Skeletal muscle cell (primary cell): ENCODE data around the gene ZBTB40.

Experiments
- DNase-seq: peaks from one replicate; pipeline ENCODE4 v3.0.0-alpha.2; 2010; ENCODE audit warnings: low read depth
- H3K4me3 ChIP-seq: 2 replicates; pipeline ENCODE4 v1.5.1; 2011; ENCODE audit warnings: low read depth, mild to moderate bottlenecking, control low read depth, low read length, moderate library complexity

The ZBTB40 gene

DNA sequence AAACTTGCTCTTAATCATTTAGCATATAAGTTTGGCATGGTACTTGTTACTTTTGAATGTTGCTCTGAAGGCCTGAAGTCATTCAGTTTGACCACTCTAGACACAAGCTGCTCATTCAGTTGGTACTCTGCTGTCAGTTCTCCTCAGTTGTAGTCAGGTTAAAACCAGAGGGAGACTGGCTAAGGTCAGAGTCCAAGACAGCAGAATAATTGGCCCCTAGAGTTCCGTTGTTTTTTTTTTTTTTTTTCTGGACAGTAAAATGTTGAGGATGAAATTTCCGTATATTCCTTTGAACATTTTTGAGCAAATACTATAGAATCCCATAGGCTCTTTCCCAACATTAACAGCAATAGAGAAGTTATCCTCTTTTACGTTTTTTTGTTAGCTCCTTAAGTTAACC lies 9.4 kb downstream of the ZBTB40 start:
- DNase-seq, result no peak

DNA sequence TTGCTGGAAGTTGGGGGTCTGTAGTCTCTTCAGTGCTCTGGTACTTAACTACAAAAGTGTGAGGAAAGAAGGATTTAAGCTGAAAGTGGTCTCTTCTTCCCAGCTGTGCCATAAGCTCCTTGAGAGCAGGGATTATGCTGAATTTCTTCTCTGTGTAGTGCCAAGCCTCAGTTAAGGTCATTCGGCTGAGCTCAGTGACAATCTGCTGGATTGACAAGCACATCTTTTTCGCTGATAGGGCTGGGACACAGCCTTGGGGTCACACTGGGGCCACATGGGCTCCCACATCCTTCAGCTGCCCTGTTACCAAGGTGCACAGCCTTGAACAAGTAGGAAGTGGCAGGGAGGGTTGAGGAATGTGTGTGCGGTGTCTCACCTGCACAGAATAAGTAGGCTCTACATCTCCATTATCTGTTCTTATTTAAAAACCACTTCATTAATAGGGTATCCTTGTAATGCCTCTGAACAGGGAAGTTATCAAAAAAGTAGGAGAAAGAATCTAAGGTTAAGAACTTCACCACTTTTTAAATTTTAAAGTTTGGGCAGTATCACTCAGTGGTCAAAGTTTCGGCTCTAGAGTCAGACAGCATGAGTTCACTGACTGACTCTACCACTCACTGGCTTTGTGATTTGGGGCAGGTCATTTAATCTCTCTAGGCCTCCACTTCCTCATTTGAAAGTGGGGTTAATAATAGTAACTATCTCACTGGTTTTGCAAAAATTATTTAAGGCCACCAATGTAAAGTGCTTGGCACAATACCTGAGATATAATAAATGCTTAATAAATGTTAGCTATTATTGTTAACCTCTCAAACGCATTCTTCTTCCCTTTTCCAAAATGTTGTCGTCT lies 10.3 kb downstream of the ZBTB40 start:
- DNase-seq, result no peak
- no peak overlapping the region for H3K4me3 ChIP-seq

More for the DNA sequence above, 9.4 kb downstream of the ZBTB40 start:
- no peak overlapping the region for H3K4me3 ChIP-seq

DNA sequence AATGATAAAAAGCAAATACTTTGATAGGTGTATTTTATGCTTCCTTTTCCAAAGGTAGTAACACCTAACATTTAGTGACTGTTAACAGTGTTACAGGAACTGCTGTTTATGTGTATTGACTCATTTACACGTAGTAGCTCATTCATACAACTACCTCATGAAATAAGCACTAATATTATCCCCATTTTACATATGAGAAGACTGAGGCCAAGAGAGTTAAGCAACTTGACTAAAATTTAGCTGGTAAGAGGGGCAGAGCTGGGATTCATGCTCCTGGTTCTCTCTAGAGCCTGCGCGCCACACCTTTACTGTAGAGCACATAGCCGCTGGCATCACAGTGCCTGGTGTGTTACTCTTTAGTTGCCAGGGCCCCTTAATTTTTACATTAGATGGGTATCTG lies 11.3 kb downstream of the ZBTB40 start:
- no peak overlapping the region for H3K4me3 ChIP-seq
- no peak for DNase-seq

DNA sequence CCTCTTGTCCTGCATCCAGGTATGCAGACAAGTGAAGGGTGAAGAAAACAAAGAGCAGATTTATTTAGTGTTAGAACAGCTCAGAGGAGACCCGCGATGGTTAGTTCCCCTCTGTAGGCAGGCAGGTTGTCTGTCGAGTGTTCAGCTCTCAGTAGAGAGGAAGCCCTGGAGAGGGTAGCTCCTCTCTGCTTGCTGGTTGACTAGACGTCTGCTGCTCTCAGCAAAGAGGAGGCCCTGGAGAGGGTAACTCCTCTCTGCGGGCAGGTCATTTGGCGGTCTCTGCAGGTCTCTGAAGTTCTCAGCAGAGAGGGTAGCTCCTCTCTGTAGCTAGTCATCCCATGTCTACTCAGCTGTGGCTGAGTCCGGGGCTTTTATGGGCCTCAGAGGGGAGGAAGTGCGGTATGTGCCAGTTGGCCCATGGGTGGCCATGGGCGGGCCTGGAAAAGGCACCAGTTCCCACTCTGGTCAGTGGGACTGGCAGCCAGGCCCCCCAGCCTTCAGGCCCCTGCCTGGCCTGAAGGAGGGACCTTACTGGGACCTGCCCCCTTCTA lies 13.4 kb downstream of the ZBTB40 start:
- no peak overlapping the region for H3K4me3 ChIP-seq
- no peak for DNase-seq

DNA sequence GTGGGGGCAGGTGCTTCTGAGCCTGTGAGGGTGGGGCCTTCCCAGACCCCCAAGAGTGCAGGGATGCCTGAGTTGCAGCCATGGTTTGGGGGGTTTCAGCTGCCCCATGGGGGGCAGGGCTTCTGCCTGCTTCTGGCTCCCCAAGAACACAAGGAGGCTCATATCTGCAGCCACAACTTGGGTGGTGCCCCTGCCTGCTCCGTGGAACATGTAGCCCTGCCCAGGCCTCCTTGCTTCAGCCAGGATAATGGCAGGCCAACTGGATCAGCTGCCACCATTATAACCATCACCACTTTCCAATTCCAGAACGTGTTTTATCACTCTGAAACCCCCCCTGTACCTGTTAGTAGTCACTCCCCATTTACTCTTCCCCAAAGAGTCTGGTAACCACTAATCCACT lies 14.0 kb downstream of the ZBTB40 start:
- DNase-seq, result no peak
- H3K4me3 ChIP-seq, result no peak overlapping the region

DNA sequence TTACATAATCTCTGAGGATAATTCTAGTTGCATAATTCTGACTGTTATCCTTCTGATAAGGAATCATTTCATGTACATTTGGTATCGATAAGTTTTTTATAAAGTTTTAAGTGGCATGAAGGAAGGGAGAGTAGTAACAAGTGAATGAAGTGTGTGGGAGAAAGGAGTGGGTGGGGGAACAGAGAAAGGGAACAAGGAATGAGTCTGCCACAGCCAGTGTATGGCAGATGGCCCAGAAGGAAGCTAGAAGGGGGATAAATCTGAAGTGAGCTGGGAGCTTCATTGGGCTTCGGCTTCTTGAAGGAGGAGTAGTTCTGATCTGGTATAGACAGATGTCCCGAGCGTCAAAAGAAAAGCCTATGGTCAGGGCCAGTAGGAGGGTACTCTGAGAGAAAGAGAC lies 18.6 kb downstream of the ZBTB40 start:
- no peak for DNase-seq
- no peak overlapping the region for H3K4me3 ChIP-seq

DNA sequence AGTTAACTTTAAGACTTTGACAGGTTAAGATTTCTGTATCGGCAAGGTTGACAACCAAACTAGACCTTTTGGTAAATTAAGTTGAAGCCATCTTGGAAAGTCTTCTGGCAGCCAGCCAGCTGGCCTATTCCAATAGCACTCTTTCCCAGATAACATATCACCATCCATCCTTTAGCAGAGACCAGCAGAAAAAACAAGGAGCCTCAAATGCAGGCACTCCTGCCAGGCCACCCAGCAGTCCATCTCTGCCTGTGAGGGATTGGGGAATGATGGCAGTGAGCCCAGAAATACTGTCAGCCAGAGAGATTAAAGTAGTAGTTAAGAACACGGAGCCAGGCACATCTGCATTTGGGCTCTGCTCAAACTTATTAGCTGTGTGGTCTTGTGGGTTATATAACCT lies 19.4 kb downstream of the ZBTB40 start:
- DNase-seq, result peak; percentile 25
- H3K4me3 ChIP-seq, result no peak overlapping the region

DNA sequence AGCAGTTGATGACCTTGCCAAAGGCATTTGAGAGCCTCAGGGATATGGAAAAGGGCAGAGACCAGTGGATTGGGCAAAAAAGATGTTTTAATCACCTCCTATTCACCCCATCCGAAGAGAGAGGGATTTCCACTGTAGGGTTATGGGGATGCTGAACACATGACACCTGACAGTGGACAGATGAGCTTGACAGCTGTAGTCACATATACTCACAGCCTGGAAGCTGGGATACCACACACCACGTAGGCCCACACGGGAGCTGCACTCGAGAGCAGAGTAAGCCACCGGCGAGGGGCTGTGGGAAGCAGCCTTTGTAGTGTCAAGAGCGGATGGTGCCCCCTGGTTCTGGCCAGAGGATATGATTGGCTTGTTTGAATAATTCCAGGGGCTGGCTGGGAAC lies 20.0 kb downstream of the ZBTB40 start:
- DNase-seq, result no peak
- no peak overlapping the region for H3K4me3 ChIP-seq

DNA sequence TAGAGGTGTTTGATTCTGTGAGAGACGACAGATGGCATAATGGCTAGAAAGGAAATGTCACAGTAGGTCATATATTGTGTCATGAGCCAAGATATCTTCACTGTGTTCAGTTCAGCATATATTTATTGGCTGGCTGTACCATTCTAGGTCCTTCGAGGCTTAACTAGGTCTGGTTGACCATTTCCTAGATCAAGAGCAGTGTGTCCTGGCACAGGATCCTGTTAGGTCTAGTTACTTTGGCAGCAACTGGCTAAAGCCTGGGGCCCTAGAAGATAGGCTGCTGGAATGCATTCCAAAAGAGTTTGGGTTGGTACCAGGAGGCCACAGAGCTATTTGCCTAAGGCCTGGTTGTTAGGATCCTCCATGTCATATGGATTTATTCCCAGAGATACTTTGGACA lies 20.9 kb downstream of the ZBTB40 start:
- no peak for DNase-seq

DNA sequence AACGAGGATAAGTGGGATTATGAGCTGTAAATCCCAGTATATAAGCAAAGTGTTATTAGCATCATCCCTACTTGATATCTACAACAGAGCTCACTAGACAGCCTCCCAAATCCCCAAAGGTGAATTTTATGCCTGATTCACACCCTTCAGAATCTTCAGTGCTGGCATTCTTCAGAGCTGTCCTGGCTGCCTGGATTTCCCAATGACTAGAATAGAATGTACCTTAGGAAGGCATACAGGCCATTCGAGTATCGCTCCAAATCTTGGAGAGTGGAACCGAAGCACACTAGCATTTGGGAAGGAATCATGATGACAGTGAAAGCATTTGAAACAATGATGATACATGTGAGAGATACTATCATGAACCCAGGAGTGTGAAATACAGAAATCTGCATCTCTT lies 22.3 kb downstream of the ZBTB40 start:
- no peak for DNase-seq
- no peak overlapping the region for H3K4me3 ChIP-seq

More for the DNA sequence above, 20.9 kb downstream of the ZBTB40 start:
- no peak overlapping the region for H3K4me3 ChIP-seq

DNA sequence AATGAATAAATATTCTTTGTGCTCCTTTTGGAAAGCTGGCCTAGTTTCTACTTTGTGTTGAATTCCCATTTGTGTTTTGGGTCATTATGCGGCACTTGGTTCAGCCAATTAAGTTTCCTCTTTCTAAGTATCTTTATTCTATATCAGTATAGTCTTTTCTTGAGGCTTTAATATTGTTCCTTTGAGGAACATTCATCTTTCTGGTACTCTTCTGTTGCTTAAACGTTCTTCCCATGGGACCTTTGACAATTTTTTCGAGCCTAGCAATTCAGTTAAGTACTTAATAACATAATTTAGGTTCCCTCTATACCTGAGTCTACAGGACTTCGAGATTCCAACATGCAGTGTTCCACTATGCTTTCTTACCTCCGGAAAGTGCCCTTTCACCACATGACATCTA lies 24.9 kb downstream of the ZBTB40 start:
- no peak for DNase-seq
- H3K4me3 ChIP-seq, result no peak overlapping the region

DNA sequence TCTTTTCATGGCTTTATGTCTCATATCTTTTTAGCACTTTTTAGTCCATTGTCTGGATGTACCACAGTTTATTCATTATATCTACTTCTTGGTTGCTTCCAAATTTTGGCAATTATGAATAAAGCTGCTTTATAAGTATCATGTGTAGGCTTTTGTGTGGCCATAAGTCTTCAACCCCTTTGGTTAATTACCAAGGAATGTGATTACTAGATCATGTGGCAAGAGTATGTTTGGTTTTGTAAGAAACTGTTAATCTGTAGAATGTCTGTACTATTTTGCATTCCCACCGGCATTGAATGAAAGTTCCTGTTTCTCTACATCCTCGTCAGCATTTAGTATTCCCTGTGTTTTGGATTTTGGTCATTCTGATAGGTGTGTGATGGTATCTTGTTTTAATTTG lies 31.5 kb downstream of the ZBTB40 start:
- DNase-seq, result no peak

DNA sequence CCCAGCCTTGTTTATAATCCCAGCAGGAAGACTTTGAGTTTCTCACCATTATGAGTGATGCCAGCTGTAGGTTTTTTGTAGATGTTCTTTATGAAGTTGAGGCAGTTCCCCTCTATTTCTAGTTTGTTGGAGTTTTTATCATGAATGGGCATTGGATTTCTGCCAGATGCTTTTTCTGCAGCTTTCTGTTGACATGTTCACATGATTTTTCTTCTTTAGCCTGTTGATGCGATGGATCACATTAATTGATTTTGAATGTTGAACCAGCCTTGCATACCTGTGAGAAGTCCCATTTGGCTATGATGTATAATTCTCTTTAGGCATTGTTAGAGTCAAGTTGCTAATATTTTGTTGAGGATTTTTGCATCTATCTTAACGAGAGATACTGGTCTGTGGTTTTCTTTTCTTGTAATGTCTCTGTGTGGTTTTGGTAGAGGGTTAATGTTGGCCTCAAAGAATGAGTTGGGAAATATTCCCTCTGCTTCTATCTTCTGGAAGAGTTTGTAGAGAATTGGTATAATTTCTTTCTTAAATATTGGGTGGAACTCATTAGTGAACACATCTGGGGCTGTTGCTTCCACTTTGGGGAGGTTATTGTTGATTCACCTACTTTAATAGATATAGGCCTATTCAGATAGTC lies 33.2 kb downstream of the ZBTB40 start:
- no peak overlapping the region for H3K4me3 ChIP-seq
- DNase-seq, result no peak

More for the DNA sequence above, 31.5 kb downstream of the ZBTB40 start:
- H3K4me3 ChIP-seq, result no peak overlapping the region

DNA sequence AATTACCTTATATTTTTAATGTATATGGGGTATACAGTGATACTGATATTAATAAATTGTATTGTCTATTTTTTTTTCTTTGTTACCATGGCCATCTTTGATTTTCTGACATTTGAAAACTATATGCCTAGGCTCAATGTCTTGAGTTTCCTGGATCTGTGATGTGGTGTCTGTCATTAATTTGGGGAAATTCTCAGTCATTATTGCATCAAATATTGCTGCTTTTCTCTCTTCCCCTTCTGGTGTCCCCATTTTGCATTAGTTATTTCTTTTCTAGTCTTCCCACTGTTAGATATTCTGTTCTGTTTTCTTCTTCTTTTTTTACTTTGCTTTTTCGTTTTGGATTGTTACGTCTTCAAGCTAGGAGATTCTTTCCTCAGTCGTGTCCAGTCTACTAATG lies 33.8 kb downstream of the ZBTB40 start:
- no peak overlapping the region for H3K4me3 ChIP-seq

DNA sequence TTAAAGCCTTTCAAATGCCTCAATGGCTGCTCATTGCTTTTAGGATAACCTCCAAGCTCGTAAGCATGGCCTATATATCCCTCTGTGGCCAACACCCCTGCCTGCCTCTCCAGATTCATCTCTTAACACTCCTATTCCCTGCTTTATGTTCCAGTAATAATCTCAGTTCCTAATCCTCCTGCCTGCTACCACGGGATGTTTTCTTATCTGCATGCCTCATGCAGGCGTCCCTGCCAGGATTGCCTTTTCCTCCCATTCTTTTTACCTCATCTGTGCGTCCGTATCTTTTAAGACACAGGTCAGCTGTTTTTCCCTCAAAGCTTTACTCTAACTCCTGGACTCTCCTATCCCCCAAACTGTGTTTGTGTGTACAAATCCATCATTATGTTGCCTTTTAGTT lies 36.1 kb downstream of the ZBTB40 start:
- DNase-seq, result no peak
- no peak overlapping the region for H3K4me3 ChIP-seq

More for the DNA sequence above, 33.8 kb downstream of the ZBTB40 start:
- no peak for DNase-seq

DNA sequence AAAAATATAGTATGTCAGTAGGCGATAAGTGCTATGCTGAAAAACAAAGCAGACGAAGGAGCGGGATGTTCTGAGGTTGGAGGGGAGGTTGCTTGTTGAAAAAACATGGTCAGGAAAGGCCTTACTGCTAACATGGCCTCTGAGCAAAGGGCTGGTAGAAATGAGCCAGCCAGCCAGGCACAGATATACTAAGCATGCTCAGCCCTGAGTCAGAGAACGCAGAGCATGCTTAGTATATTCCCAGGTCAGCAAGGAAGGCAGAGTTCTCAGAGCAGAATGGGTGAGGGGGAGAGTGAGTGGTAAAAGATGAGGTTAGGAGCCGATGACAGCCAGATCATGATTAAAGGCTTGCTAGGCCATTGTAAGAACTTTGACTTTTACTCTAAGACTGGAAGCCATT lies 36.7 kb downstream of the ZBTB40 start:
- no peak overlapping the region for H3K4me3 ChIP-seq
- DNase-seq, result no peak

DNA sequence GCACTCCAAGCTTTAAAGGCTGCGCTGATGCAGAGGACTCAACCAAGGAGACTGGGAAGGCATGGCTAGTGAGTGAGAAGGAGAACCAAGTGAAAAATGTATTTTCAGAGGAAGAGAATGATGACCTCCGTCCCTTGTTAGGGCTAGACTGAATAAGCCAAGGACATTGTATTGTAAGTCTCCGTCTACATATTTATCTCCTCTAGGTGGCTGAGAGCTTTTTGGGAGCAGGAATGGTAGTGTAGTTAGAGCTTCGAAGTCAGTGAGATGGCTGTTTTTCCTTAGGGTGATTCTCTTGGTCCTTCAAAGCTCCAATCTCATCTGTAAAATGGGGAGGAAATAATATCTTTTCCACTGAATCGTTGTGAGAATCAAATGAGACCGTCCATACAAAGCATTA lies 37.6 kb downstream of the ZBTB40 start:
- no peak for DNase-seq
- no peak overlapping the region for H3K4me3 ChIP-seq

DNA sequence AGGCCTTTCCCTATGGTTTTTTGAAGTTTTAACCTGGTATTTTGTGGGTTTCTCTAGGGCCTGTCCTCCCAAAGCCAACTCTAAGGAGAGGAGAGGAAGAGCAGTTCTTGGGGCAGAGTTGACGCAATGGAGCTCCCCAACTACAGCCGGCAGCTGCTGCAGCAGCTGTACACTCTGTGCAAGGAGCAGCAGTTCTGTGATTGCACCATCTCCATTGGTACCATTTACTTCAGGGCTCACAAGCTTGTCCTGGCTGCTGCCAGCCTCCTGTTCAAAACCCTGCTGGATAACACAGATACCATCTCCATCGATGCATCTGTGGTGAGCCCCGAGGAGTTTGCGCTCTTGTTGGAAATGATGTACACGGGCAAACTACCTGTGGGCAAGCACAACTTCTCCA lies 38.2 kb downstream of the ZBTB40 start:
- DNase-seq, result no peak
- H3K4me3 ChIP-seq, result no peak overlapping the region

DNA sequence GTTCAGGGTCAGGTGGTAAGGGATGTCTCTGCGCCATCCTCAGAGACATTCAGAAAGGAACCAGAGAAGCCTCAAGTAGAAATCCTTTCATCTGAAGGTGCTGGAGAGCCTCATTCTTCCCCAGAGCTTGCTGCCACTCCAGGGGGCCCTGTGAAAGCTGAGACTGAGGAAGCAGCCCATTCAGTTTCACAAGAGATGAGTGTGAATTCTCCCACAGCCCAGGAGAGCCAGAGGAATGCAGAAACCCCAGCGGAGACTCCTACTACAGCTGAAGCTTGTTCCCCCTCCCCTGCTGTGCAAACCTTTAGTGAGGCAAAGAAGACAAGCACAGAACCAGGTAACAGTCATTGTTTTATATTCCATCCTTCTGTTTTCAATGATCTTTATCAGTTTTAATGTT lies 38.7 kb downstream of the ZBTB40 start:
- no peak for DNase-seq
- H3K4me3 ChIP-seq, result no peak overlapping the region

DNA sequence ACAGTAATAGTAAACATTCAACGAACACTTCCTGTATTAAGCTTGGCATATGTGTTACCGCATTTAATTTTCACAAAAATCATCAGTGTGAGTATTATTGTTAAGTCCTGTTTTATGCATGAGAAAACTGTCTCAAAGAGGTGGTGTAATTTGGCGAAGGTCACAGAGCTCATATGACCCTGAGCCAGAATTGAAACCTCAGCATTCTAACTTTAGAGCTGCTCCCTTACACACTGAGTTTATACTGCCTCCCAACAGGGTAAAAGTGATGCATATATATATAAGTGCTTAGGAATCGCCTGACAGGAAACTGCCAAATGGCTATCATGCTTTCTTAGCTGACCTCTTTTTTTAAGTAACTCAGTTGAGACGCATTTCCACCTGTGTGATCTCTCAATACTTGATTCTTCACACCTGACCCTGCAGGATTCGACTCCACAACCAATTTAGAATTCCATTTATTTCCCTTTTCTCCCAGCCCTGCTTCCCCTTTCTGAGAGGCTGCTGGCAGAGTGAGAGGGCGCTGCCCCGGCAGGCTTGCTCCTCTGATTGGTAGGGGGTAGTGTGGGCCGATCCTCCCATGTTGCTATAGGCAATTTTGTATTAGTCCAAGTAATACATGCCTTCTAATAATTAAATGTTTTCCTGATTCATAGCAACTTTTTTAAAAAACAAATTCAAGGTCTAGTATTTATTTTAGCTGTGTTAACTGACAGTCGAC lies 40.5 kb downstream of the ZBTB40 start:
- no peak for DNase-seq
- H3K4me3 ChIP-seq, result no peak overlapping the region
